Measurements from ENCODE around the gene AHDC1.
A peak's percentile ranks its signal among the peaks of the same experiment; 100 is the strongest.

The AHDC1 gene

DNA sequence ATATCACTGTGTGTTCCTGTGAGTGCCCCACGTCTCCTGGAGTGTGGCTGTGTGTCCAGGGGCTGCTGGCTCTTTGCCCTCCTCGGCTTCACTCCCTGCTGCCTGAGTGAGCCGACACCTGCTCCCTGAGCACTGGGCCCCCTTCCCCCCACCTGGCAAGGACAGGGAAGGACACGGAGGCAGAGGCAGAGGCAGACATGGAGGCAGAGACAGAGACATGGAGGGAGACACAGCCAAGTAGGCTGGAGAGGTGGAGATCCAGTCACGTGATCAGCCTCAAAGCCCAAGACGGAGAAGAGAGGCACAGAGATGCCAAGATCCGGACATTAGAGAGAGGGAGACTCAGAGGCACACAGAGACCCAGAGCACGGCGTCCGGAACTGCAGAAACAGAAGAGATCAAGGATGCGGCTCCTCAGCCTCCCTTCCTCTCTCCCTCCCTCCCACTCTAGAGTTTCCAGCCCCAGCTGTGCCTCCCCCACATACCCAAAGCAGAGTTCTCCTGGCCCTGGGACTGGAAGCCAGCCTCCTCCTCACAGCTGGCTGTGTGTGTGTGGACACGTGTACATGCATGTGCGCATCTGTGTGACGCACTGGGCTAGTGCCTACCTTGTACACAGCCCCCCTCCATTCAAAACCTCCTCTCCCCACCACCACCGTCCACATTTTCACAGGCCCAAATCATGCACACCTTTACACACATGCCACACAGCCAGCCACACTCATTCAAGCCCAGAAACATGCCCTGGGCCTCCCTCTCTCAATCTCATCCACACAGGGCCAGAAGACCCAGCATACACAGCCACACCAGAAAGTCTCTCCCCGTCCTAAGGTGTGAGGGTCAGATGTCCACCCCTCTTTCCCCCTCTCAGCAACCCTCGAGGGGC, 74.9 kb downstream of the AHDC1 start:
- no peak for DNase-seq
- Histone ChIP-seq H3K36me3 (no peaks in the 10 kb centered on the region), H3K9me3 (no peaks in the 10 kb centered on the region), H3K4me1 (peaks cover 12% of the 10 kb centered on the region), H3K27me3 (no peaks in the 10 kb centered on the region), H3K4me3 (ENCODE audit: low read depth, low read length) (peak overlapping the region; percentile 49)
- TF ChIP-seq, protein P1, sequence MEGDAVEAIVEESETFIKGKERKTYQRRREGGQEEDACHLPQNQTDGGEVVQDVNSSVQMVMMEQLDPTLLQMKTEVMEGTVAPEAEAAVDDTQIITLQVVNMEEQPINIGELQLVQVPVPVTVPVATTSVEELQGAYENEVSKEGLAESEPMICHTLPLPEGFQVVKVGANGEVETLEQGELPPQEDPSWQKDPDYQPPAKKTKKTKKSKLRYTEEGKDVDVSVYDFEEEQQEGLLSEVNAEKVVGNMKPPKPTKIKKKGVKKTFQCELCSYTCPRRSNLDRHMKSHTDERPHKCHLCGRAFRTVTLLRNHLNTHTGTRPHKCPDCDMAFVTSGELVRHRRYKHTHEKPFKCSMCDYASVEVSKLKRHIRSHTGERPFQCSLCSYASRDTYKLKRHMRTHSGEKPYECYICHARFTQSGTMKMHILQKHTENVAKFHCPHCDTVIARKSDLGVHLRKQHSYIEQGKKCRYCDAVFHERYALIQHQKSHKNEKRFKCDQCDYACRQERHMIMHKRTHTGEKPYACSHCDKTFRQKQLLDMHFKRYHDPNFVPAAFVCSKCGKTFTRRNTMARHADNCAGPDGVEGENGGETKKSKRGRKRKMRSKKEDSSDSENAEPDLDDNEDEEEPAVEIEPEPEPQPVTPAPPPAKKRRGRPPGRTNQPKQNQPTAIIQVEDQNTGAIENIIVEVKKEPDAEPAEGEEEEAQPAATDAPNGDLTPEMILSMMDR (IDR thresholded peaks at IDR 0.05; ENCODE audit: low read depth, low read length) = no peak

DNA sequence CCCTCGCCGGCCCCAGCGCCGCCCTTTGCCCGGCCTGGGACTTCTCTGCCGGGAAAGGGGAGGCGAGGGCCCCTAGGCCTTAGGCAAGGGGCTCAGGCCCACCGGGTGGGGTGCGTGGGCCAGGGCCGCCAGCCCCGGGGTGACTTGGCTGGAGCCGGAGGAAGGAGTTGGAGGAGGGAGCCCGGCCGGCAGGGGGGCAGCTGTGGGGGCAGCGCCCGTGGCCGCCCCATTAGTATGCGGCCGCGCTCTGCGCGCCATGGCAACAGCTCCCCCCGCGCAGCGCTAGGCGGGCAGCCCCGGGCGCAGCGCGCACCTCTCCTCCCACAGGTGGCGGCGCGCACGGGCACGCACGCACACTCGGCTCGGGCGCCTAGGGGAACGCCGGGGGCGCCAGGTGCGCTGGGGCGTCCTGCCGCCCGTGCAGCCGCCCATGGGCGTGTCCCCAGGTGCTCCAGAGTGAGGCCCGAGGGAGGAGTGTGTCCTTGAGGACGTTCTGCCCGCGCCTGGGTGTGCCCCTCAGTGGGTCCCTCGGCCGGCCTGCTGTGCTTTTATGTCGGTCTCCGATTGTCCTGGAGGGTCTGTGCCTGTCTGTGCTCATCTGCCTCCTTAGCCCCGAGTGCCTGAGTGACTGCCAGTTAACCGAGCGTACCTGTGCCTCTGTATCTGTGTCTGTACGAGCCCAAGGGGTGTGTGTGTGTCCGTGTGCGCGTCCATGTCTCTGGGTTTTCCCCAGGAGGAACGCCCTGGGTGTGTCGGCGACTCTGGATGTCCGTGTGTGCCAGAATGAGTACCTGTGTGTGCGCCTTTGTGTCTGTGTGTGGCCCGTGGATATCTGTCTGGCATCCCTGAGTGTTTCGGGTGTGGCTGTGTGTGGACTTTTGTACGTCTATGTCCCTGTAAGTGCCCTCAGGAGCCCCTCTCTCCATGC, 75.8 kb downstream of the AHDC1 start:
- peaks cover 12% of the 10 kb centered on the region for H3K4me1 ChIP-seq
- TF ChIP-seq, protein P1 (IDR thresholded peaks at IDR 0.05; ENCODE audit: low read depth, low read length) = no peak
- peak overlapping the region; percentile 49 for H3K4me3 ChIP-seq (ENCODE audit: low read depth, low read length)
- DNase-seq = no peak
- no peaks in the 10 kb centered on the region for H3K9me3 ChIP-seq
- H3K36me3 ChIP-seq = no peaks in the 10 kb centered on the region
- H3K27me3 ChIP-seq = no peaks in the 10 kb centered on the region

- peaks cover 12% of the 10 kb centered on the region for H3K4me1 ChIP-seq
- peak overlapping the region; percentile 26 for H3K4me3 ChIP-seq (ENCODE audit: low read depth, low read length)
- DNase-seq = no peak
These were observed 76.6 kb downstream of the AHDC1 start for GRCh38 chr1:27527223-27527889.

DNA sequence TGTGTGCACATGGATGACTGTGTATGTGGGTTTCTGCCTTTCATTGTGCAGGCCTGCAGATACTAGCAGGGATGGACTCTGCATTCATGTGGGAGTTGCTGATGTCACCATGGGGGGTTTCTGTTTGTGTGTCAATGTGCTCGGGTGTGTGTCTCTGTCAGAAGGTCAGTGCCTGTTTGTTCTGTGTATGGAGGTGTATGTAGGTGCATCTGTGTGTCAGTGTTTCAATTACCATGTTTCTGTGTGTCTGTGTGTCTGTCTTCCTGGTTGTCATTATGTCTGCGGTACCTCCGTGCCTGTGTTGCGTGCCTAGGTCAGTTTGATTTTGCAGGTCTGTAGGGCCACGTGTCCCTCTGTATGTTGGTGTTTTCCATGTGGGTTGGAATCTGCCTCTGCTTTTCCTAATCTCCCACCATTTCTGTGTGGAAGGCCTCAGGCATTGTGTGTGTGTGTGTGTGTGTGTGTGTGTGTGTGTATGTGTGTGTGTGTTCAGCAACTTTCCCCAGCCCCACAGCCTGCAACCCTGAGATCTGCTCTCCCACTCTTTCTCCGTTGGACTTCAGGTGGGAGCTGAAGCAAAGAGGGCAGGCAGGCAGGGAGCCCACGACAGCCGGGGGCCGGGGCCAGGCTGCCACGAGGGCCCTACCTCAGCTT, 77.2 kb downstream of the AHDC1 start:
- DNase-seq = no peak
- Histone ChIP-seq H3K36me3 (no peaks in the 10 kb centered on the region), H3K4me3 (ENCODE audit: low read depth, low read length) (no peak overlapping the region), H3K4me1 (peaks cover 12% of the 10 kb centered on the region), H3K27me3 (no peaks in the 10 kb centered on the region), H3K9me3 (no peaks in the 10 kb centered on the region)
- TF ChIP-seq, protein P1 (IDR thresholded peaks at IDR 0.05; ENCODE audit: low read depth, low read length) = no peak

More at GRCh38 chr1:27527223-27527889, 76.6 kb downstream of the AHDC1 start:
- TF ChIP-seq, protein P1 (IDR thresholded peaks at IDR 0.05; ENCODE audit: low read depth, low read length) = no peak
- no peaks in the 10 kb centered on the region for H3K9me3 ChIP-seq
- H3K36me3 ChIP-seq = no peaks in the 10 kb centered on the region
- H3K27me3 ChIP-seq = no peaks in the 10 kb centered on the region

DNA sequence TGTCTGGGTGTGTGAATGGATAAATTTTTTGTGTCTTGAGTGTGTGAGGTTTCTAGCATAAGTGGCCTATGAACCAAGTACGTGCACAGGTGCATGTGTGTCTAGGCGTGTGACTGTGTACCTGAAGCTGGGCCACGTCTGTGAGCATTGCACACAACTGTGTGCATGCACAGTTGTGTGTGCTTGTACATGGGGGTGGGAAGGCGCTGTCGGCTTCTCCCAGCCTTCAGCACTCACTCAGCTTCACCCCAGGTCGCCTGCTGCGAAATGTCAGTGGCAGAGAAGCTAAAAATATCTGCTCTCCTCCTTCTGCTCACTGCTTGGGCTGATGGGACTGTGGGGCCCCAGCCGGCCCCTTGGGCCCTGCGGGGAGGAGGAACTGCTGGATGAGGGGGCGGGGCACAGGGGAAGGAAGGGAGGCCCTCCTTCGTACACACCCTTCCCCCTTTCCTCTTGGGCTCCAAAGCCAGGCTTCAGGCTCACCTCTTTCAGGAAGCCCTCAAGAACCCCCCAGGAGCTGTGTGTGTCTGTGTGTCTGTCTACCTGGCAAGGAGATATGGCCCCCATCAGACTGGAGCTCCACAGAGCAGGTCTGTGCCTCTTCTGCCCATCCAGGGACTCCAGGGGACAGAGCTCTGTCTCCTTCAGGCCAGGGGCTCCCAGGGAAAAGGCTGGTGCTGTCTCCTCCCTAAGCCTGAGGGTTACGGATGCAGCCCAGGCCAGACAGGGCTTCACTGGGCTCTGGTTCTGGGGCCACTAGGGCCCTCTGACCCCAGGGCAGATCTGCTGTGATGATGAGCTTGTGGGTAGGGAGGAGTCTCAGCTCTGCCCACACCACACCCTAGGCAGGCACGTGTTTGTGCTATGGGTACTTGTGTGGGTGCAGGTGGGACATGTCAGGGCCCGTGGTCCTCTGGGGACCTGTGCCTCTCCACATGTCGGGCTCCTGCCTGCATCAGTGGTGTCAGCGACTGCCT, 78.4 kb downstream of the AHDC1 start:
- H3K4me1 ChIP-seq = peaks cover 12% of the 10 kb centered on the region

More for the DNA sequence above, 78.4 kb downstream of the AHDC1 start:
- Histone ChIP-seq H3K9me3 (no peaks in the 10 kb centered on the region), H3K4me3 (ENCODE audit: low read depth, low read length) (no peak overlapping the region), H3K36me3 (no peaks in the 10 kb centered on the region), H3K27me3 (no peaks in the 10 kb centered on the region)
- DNase-seq = no peak
- TF ChIP-seq, protein P1 (IDR thresholded peaks at IDR 0.05; ENCODE audit: low read depth, low read length) = no peak

Measured in BE2C (cell line).